K562 (cell line): ENCODE measurements around the gene GAD1. TPM values are rescaled to one million over a fixed set of nuclear protein-coding genes. Genes with fewer than 3 reads are reported as not detected.

Source experiments
- ATAC-seq: fragments of 200-7000 bp; cut with Tn5 transposase; 3 replicates; pipeline ENCODE4 v1.9.1; 2020; ENCODE audit warnings: moderate library complexity
- BruUV-seq: library from RNA; stranded (reverse); fragments of 400-500 nt; replicated peaks from 2 replicates; lab custom pipeline; 2021; lab: Mats Ljungman, UMichigan
- CTCF ChIA-PET: fragments of 300-600 bp; formaldehyde crosslinking; extraction: SDS; loops from one replicate; lab custom pipeline; 2021; ENCODE audit warnings: low intra/inter-chr PET ratio; lab: Yijun Ruan, JAX
- POLR2A ChIA-PET: fragments of 300-600, 350-650 bp; sonication (Branson Sonifier 250); formaldehyde crosslinking; extraction: SDS; loops from one replicate; lab custom pipeline; 2021; ENCODE audit warnings: antibody characterized with exemption, inconsistent platforms; lab: Yijun Ruan, JAX
- DNase-seq, 4 experiments: peaks; one replicate each; pipeline versions ENCODE4 v3.0.0 to v3.0.0-alpha.2; 2011 to 2018; ENCODE audit warnings: low spot score in 3 of 4, mixed read lengths in 3 of 4; ENCODE audit errors: extremely low read depth in 1 of 4
- FAIRE-seq: peaks from 2 replicates; lab custom pipeline; 2011; peaks lifted over from hg19 to GRCh38; lab: Jason Lieb, UNC
- H2AFZ ChIP-seq: 2 replicates; pipeline ENCODE4 v1.6.0; 2011; ENCODE audit warnings: low read depth, low read length, control low read depth, inconsistent platforms
- H3K27ac ChIP-seq: fragments of 200-600 bp; 3 replicates; pipeline ENCODE4 v1.8.0; 2011; ENCODE audit warnings: low read depth, mild to moderate bottlenecking, control low read depth, inconsistent platforms, low read length, moderate library complexity, mixed read lengths; ENCODE audit errors: extremely low read depth
- H3K27me3 ChIP-seq, 2 experiments: fragments of 300-600 bp in 1 of 2; 2 replicates in 1 of 2; 3 replicates in 1 of 2; pipeline versions ENCODE4 v1.6.0 to v1.8.0; 2011; ENCODE audit warnings: inconsistent platforms in 2 of 2, low read length in 2 of 2, mild to moderate bottlenecking in 1 of 2, mixed read lengths in 1 of 2, moderate library complexity in 1 of 2; ENCODE audit not compliant: control insufficient read depth in 2 of 2, insufficient read depth in 2 of 2
- H3K36me3 ChIP-seq: fragments of 300-600 bp; 3 replicates; pipeline ENCODE4 v1.8.0; 2011; ENCODE audit warnings: mild to moderate bottlenecking, low read length, inconsistent platforms; ENCODE audit not compliant: control insufficient read depth, insufficient read depth
- H3K4me1 ChIP-seq, 2 experiments: fragments of 200-600 bp in 1 of 2; replicated peaks in 1 of 2; 2 replicates in 1 of 2; 3 replicates in 1 of 2; pipeline versions ENCODE4 v1.5.1 to v1.8.0; 2011; ENCODE audit warnings: inconsistent platforms in 2 of 2, low read length in 2 of 2, mild to moderate bottlenecking in 1 of 2, mixed read lengths in 1 of 2, moderate library complexity in 1 of 2; ENCODE audit not compliant: control insufficient read depth in 2 of 2, insufficient read depth in 2 of 2
- H3K4me2 ChIP-seq: 2 replicates; pipeline ENCODE4 v1.6.1; 2011; ENCODE audit warnings: low read length, control low read depth, inconsistent platforms, mixed read lengths; ENCODE audit not compliant: insufficient read depth
- H3K4me3 ChIP-seq: fragments of 200-600 bp; sonication (generic), shearing (Covaris generic); 2 replicates; pipeline ENCODE4 v1.5.1; 2016; ENCODE audit warnings: control low read depth, inconsistent platforms
- H3K79me2 ChIP-seq: fragments of 200-600 bp; 3 replicates; pipeline ENCODE4 v1.8.0; 2011; ENCODE audit warnings: low read length, inconsistent platforms; ENCODE audit not compliant: control insufficient read depth, insufficient read depth
- H3K9ac ChIP-seq, 2 experiments: 2 replicates each; pipeline versions ENCODE4 v1.6.0 to v1.6.1; 2011; ENCODE audit warnings: low read depth in 2 of 2, low read length in 2 of 2, control low read depth in 1 of 2, inconsistent platforms in 1 of 2, mild to moderate bottlenecking in 1 of 2, mixed read lengths in 1 of 2; ENCODE audit not compliant: insufficient read depth in 1 of 2
- H3K9me1 ChIP-seq: one replicate; pipeline ENCODE4 v1.6.0; 2011; ENCODE audit warnings: inconsistent platforms, mild to moderate bottlenecking, low read length, moderate library complexity; ENCODE audit not compliant: control insufficient read depth, insufficient read depth
- H3K9me3 ChIP-seq: replicated peaks from 2 replicates; pipeline ENCODE4 v1.5.1; 2011; ENCODE audit warnings: low read depth, low read length, inconsistent platforms; ENCODE audit not compliant: control insufficient read depth, insufficient read depth
- H4K20me1 ChIP-seq: replicated peaks from 2 replicates; pipeline ENCODE4 v1.6.1; 2011; ENCODE audit warnings: low read length, inconsistent platforms, mixed read lengths; ENCODE audit not compliant: control insufficient read depth, insufficient read depth
- CBFA2T3 ChIP-seq: fragments of 450-650 bp; IDR thresholded peaks from 2 replicates; pipeline ENCODE4 v1.6.1; 2017
- DACH1 ChIP-seq: fragments of 450-650 bp; IDR thresholded peaks from 2 replicates; pipeline ENCODE4 v1.6.1; 2018; ENCODE audit not compliant: partially characterized antibody
- DPF2 ChIP-seq: fragments of 450-650 bp; IDR thresholded peaks from 2 replicates; pipeline ENCODE4 v1.6.1; 2016
- ETS1 ChIP-seq: conservative IDR thresholded peaks from 2 replicates; pipeline ENCODE4 v1.6.1; 2011; ENCODE audit warnings: low read depth, mild to moderate bottlenecking, low read length; ENCODE audit not compliant: control insufficient read depth
- KLF1 ChIP-seq: fragments of 450-650 bp; IDR thresholded peaks from 2 replicates; pipeline ENCODE4 v1.6.1; 2016; ENCODE audit warnings: missing genetic modification characterization, missing compliant biosample characterization
- MEF2A ChIP-seq: IDR thresholded peaks from 2 replicates; pipeline ENCODE4 v1.6.1; 2011; ENCODE audit warnings: low read depth, mild to moderate bottlenecking, low read length, moderate library complexity; ENCODE audit not compliant: control insufficient read depth
- MTA2 ChIP-seq: fragments of 450-650 bp; IDR thresholded peaks from 2 replicates; pipeline ENCODE4 v1.6.1; 2016; ENCODE audit warnings: low read depth
- NCOA1 ChIP-seq: fragments of 450-650 bp; IDR thresholded peaks from 2 replicates; pipeline ENCODE4 v1.6.1; 2016; ENCODE audit warnings: low read depth
- NCOR1 ChIP-seq: fragments of 450-650 bp; IDR thresholded peaks from 2 replicates; pipeline ENCODE4 v1.6.1; 2016; ENCODE audit warnings: mild to moderate bottlenecking, moderate library complexity
- NRF1 ChIP-seq, 2 experiments: fragments of 450-650 bp; IDR thresholded peaks in 1 of 2; conservative IDR thresholded peaks in 1 of 2; 2 replicates each; pipeline ENCODE4 v1.6.1; 2014; ENCODE audit warnings: mild to moderate bottlenecking in 2 of 2
- POLR2AphosphoS5 ChIP-seq: IDR thresholded peaks from 2 replicates; pipeline ENCODE4 v1.6.1; 2011; ENCODE audit warnings: mild to moderate bottlenecking, low read depth, low read length, moderate library complexity; ENCODE audit not compliant: control insufficient read depth, insufficient read depth
- RBM25 ChIP-seq: fragments of 200-400 bp; formaldehyde crosslinking; IDR thresholded peaks from 2 replicates; pipeline ENCODE4 v1.6.1; 2018; ENCODE audit warnings: low read length, low read depth, moderate library complexity; ENCODE audit not compliant: severe bottlenecking
- SOX6 ChIP-seq: fragments of 450-650 bp; IDR thresholded peaks from 2 replicates; pipeline ENCODE4 v1.6.1; 2014; ENCODE audit warnings: mild to moderate bottlenecking
- WGBS: fragments of 100-300 bp; shearing (Covaris generic); methylation state at CpG from one replicate; pipeline ENCODE4 v1.1.6; 2016; ENCODE audit warnings: low coverage, mixed read lengths; ENCODE audit not compliant: insufficient coverage; ENCODE audit errors: missing lambda C conversion rate; 5-methylcytosine and 5-hydroxymethylcytosine counted together
- in situ Hi-C: fragments of 300-500 bp; cut with MboI; formaldehyde crosslinking; loops from 4 replicates; pipeline ENCODE4 v1.15.0; 2018; ENCODE audit warnings: inconsistent platforms, mixed read lengths
- intact Hi-C: fragments of 100-400 bp; cut with micrococcal nuclease; formaldehyde crosslinking; loops from 2 replicates; pipeline ENCODE4 v1.14.2; 2022
- polyA plus RNA-seq, 8 experiments: library from polyadenylated mRNA; depleted of rRNA in 4 of 8; stranded (reverse) in 5 of 8; unstranded in 3 of 8; fragments of >200 nt; fragmentation: Nextera tagmentation in 2 of 8; fragmentation: Illumina TruSeq in 1 of 8; extraction: Ambion mirVana in 2 of 8; extraction: Trizol in 1 of 8; gene quantifications; 2 replicates each; pipeline versions ENCODE4 v1.2.1 to v1.2.3, GENCODE V29; 2011 to 2014; ENCODE audit warnings: inconsistent platforms in 1 of 8, missing spikeins in 1 of 8
- total RNA-seq, 7 experiments: library from RNA; depleted of rRNA in 6 of 7; stranded (reverse); fragments of >200 nt in 6 of 7; fragmentation: Illumina TruSeq in 2 of 7; extraction: Trizol in 2 of 7; gene quantifications; 2 replicates each; pipeline versions ENCODE4 v1.2.1 to v1.2.3, GENCODE V29; 2011 to 2021; ENCODE audit warnings: low replicate concordance in 1 of 7
- TF ChIP-seq, protein P1 (sequence below), 2 experiments: fragments of 150-350 bp in 1 of 2; IDR thresholded peaks; 2 replicates each; pipeline ENCODE4 v1.6.1; 2012 to 2016; ENCODE audit warnings: low read depth in 2 of 2, low read length in 2 of 2, mild to moderate bottlenecking in 1 of 2, moderate library complexity in 1 of 2
- TF ChIP-seq, protein P2 (sequence below): sonication (generic); formaldehyde crosslinking; IDR thresholded peaks from 2 replicates; pipeline ENCODE4 v1.8.0; 2022; ENCODE audit warnings: mild to moderate bottlenecking, missing genetic modification reagents

The GAD1 gene
- total and polyA plus RNA-seq, 9 of the 15 experiments (the other 6 are each of a cell fraction or from before 2014, with no cell fraction given): 2.7 to 29.1 (median 15.7) TPM

DNA sequence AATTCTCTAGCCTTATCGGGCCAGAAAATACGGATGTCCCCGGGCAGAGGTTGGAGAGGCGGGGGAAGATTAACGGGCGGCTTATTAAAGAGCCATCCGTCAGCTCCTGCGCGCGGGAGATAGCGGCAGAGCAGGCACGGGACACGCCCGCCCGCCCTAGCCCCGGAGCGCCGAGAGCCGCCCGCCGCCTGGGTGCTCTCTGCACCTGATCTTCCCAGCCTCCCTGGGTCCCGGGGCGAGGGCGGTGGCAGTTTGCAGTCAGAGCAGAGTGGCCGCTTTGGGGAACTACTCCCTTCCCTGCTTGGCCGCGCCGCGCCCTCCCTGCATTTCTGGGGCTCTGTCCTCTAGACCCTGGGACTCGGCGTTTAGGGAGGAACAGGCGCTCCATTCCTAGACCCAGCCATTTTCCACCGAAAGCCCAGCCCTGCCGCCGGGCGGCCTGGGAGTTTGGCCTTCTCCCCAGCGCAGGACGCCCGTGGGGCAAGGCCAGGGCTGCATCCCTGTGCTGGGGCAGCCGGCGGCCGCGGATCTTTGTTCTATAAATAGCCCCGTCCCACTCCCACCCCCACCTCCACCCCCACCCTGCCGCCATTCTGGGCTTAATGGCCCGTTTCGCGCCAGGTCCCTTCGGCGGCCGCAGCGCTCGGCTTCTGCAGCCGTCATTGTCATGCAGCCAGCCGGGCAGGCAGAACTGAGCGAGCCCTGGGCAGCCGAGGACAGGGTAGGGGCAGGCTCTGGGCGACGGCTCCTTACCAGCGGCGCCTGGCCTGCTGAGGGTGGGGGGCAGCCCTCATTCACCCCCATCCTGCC is 6.6 kb downstream of the GAD1 start:
- ChIA-PET POLR2A (interaction anchor here (0.5 kb wide), 1 partner anchor 71 kb away, joined by 3 read pairs; no protein-coding TSS in a partner anchor), CTCF (no interaction called here)
- H3K36me3 ChIP-seq: no peaks in the 10 kb centered on the region
- H3K27ac ChIP-seq: no peak overlapping the region; the same call in 2 of the 3 replicates
- ATAC-seq: peak; percentile 85
- H3K9ac ChIP-seq: no peak overlapping the region
- H4K20me1 ChIP-seq: no peaks in the 10 kb centered on the region
- no peak overlapping the region for H3K4me2 ChIP-seq
- FAIRE-seq: no peak
- no peak overlapping the region for H2AFZ ChIP-seq
- intact Hi-C loops: no loop called here
- H3K9me3 ChIP-seq: no peaks in the 10 kb centered on the region; the same call in 1 of the 2 replicates
- in situ Hi-C loops: loop anchor here (25.0 kb wide), 1 partner anchor 886 kb away; no protein-coding TSS in a partner anchor
- no peaks in the 10 kb centered on the region for H3K9me1 ChIP-seq
- peaks cover 0 to 40% of the 10 kb centered on the region in 2 experiments; a peak in 3 of 5 replicates for H3K4me1 ChIP-seq
- no TSS peak for BruUV-seq
- WGBS: 58% methylated on average over 50 of the region's 61 CpGs
- H3K79me2 ChIP-seq: no peaks in the 10 kb centered on the region
- H3K4me3 ChIP-seq: no peak overlapping the region
- DNase-seq: peak; percentile 60 to 79 (median 70)
- peaks cover 0 to 16% of the 10 kb centered on the region in 2 experiments; a peak in 2 of 5 replicates for H3K27me3 ChIP-seq
- TF ChIP-seq DPF2: peak; percentile 62
- no peak for TF ChIP-seq MEF2A
- TF ChIP-seq CBFA2T3: peak; percentile 91
- TF ChIP-seq KLF1 (tag): no peak
- no peak for TF ChIP-seq DACH1
- TF ChIP-seq, protein P1, sequence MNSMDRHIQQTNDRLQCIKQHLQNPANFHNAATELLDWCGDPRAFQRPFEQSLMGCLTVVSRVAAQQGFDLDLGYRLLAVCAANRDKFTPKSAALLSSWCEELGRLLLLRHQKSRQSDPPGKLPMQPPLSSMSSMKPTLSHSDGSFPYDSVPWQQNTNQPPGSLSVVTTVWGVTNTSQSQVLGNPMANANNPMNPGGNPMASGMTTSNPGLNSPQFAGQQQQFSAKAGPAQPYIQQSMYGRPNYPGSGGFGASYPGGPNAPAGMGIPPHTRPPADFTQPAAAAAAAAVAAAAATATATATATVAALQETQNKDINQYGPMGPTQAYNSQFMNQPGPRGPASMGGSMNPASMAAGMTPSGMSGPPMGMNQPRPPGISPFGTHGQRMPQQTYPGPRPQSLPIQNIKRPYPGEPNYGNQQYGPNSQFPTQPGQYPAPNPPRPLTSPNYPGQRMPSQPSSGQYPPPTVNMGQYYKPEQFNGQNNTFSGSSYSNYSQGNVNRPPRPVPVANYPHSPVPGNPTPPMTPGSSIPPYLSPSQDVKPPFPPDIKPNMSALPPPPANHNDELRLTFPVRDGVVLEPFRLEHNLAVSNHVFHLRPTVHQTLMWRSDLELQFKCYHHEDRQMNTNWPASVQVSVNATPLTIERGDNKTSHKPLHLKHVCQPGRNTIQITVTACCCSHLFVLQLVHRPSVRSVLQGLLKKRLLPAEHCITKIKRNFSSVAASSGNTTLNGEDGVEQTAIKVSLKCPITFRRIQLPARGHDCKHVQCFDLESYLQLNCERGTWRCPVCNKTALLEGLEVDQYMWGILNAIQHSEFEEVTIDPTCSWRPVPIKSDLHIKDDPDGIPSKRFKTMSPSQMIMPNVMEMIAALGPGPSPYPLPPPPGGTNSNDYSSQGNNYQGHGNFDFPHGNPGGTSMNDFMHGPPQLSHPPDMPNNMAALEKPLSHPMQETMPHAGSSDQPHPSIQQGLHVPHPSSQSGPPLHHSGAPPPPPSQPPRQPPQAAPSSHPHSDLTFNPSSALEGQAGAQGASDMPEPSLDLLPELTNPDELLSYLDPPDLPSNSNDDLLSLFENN (IDR thresholded peaks at IDR 0.05; ENCODE audit: low read depth in 2 of 2, low read length in 2 of 2): peak in 1 of 2 experiments; percentile 85; a peak in 1 of 4 replicates
- TF ChIP-seq RBM25: no peak
- TF ChIP-seq POLR2AphosphoS5: peak; percentile 75
- TF ChIP-seq ETS1: 0 out of 2 replicates have a peak, but pooled peaks have one; percentile 44
- peak; percentile 38; the same call in 1 of the 2 replicates for TF ChIP-seq SOX6
- TF ChIP-seq NCOA1: 0 out of 2 replicates have a peak, but pooled peaks have one; percentile 32
- peak; percentile 22 to 45; a peak in 3 of 4 replicates for TF ChIP-seq NRF1 (conservative IDR thresholded peaks at IDR 0.05 in 1 of 2, IDR thresholded peaks at IDR 0.05 in 1 of 2)
- TF ChIP-seq NCOR1: peak; percentile 88
- TF ChIP-seq, protein P2, sequence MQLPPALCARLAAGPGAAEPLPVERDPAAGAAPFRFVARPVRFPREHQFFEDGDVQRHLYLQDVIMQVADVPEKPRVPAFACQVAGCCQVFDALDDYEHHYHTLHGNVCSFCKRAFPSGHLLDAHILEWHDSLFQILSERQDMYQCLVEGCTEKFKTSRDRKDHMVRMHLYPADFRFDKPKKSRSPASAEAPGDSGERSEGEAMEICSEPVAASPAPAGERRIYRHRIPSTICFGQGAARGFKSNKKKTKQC (CRISPR knock-in tag): no peak
- TF ChIP-seq MTA2: peak; percentile 76
